ENCODE data around the gene BCAT1.
"Not testable (repeated sequence)": the region's sequence is repeated elsewhere in the genome, so short reads cannot be mapped to it uniquely, and the experiment has no call there.

Gene BCAT1

DNA sequence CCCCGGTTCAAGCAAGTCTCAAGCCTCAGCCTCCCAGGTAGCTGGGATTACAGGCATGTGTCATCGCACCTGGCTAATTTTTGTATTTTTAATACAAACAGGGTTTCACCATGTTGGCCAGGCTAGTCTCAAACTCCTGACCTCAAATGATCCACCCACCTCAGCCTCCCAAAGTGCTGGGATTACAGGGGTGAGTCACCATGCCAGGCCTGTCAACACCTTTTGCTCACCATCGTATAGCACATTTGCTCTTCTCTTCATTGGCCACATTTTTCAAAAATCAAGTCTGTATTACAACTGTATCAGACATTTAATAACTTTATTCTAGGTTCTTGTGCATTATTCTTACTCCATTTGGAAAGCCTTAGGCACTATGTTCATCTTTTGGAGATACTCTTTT is 50.3 kb downstream of the BCAT1 start:
- no peak for DNase-seq (ENCODE audit: low read depth)

DNA sequence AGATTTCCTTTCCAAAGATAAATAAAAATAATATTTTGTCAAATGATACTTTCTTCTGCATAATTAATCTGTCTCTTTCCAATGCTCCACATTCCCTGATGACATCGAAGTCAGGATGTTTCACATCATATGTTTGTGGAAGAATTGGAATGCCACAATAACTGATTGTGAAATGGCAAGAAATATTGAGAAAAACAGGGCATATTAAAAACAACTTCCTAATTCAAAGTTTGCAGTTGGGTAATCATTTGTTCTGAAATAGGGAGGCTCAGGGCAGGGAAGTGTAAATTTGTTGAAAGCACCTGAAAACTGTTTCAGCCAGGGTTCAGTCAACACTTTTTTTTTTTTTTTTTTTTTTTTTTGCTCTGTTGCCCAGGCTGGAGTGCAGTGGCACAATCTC is 50.7 kb downstream of the BCAT1 start:
- no peak for DNase-seq (ENCODE audit: low read depth)

DNA sequence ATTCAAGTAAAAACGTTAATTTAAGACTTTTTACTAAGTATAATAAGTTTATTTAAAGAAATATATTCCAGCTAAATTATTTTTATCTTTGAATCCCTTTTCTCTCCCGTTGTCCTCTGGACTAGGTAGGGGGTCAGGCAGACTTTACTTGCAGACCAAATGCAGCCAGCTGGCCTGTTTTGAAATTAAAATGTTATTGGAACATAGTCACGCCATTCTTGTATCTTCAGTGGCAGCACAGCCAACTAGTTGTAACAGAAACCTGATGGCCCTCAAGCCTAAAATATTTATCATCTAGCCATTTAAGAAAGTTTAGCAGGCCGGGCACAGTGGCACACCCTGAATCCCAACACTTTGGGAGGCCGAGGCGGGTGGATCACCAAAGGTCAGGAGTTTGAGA is 52.7 kb downstream of the BCAT1 start:
- no peak for DNase-seq (ENCODE audit: low read depth)

DNA sequence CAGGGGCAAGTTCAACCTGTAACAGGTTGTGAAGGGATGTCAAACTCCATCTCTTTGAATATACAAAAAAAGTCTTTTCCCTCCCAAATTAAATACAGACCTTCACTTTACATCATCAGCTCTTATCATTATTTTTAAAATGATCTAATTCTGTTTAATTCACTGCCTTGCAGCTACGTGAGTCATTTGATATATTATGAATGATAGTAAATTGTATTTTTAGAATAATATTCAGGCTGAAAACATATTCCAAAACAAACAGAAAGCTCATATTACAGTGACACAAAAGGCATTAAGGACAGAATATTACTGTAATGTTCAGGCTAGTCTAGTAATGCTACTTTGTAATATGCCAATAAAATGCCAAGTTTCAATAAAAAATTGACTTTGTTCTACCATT is 53.3 kb downstream of the BCAT1 start:
- DNase-seq (ENCODE audit: low read depth), result no peak

DNA sequence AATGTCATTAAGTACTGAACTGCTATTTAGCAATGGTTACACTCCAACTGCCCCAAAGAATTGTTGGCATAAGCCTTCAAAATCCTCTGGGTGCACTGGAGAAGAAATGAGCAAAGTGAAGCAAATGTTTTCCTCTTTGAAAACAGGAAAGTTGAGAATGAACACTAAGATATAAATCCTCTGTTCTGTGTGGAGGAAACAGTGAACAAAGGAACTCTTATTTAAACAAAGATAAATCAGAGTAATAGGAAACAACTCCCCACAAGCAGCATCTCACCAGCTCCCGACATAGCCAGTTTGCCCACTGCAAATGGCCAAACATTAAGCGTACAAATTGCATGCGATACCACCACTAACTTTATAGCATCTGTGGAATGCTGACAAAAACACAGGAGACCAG is 54.0 kb downstream of the BCAT1 start:
- no peak for DNase-seq (ENCODE audit: low read depth)

DNA sequence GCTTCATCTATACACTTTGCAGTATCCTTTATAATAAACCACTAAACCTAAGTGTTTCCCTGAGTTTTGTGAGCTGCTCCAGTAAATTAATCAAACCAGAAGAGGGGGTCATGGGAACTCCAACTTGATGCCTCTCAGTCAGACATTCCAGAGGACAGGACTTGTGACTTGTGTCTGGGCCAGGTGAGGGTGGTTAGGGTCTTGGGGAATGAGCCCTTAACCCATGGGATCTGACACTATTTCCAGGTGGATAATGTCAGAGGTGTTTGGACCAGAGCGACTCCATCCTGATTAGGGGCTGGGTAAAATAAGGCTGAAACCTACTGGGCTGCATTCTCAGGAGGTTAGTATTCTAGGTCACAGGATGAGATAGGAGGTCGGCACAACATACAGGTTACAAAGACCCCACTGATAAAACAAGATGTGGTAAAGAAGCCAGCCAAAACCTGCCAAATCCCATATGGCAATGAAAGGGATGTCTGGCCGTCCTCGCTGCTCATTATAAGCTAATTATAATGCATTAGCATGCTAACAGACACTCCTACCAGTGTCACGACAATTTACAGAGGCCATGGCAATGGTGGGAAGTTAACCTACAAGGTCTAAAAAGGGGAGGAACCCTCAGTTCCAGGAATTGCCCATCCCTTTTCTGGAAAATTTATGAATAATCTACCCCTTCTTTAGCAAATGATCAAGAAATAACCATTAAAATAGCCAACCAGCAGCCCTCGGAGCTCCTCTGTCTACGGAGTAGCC is 58.7 kb downstream of the BCAT1 start:
- DNase-seq (ENCODE audit: low read depth), result no peak

DNA sequence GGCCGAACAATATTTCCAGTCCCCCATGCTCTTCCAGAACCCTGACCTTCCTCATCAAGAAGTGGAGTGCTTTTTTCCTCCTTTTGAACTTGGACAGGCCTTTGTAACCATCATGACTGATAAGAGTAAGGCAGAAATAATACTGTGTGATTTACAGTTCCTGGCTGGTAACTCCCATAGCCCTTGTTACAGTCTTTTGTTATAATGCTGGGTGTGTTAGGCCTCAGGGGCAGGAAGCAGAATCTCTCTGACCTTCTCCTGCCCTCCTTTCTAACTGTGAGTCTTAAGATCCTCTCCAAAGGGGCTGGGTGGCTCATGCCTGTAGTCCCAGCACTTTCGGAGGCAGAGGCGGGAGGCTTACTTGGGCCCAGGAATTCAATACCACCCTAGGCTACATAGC is 59.5 kb downstream of the BCAT1 start:
- no peak for DNase-seq (ENCODE audit: low read depth)

DNA sequence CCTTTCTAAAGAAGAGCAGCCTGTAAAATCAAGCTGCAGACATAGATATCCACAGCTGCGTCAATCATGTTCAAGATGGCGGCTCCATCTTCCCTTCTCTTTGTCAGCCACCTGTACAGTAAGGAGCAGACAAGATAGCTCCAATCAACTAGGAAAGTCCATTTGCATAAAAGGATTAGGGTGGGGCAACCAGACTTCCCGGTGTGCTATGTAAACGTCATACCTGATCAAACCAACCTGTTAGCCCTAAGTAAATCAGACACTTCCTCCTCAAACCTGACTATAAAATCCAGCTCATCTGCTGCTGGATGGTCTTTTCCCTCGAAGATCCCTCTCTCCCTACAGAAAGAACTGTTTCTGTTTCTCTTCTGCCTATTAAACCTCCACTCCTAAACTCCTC is 60.1 kb downstream of the BCAT1 start:
- no peak for DNase-seq (ENCODE audit: low read depth)

DNA sequence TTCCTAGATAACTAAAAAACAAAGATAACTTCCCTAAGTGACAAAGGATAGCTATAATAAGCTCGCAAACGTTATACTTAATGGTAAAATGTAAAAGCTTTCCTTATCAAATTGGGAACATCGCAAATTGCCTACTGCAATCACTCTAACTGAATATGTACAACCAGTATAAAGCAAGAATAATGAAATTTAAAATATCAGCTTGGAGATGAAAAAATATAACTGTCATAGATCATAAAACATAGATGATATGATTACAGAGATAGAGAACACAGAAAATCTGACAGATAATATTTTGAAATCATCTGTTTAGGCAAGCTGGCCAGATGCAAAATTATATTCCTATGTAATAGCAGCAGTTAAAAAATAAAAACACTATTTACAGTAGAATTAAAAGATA is 64.0 kb downstream of the BCAT1 start:
- DNase-seq (ENCODE audit: low read depth), result no peak

DNA sequence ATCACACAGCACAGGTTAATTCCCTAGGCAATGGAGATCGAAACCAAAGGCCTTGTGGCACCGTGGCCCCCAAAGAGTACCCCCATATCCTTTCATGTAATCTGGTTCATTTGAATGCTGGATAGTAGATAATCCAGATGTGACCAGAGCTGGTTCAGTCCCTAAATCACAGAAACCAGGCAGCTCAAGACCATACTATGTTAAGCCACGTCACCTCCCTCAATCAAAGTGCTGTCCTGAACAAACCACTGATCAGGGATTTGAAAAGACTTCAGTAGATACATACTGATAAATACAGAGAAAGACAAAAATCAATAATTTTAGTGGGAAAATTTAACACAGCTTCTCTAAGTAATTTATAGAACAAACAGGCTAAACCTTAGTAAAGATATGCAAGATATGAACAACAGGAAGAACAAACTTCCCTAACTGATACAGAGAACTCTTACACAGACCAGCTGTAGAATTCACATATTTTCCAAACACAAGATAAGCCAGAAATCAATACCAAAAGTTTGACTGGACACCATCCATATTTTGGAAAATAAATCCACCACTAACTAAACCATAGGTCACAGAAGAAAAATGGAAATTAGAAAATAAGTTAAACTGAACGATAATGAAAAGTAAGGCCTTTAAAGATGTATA is 67.1 kb downstream of the BCAT1 start:
- no peak for DNase-seq (ENCODE audit: low read depth)

DNA sequence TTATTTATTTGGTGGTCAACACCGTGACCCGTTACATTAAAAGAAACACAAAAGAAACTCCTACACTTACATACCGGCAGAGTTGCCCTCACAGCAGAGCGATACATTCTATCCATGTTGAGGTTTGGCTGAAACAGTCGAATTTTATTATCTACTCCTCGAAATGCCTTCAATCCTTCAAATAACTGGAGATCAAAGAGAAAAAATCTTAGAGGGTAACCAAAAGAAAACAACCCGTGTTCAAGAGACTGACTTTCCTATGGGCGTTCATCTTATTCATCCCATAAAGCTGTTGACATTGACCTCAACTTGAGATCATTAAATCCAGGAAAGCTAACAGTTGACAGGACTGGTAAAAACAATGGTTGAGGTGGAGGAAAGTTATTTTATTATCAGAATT is 67.7 kb downstream of the BCAT1 start:
- no peak for DNase-seq (ENCODE audit: low read depth)

DNA sequence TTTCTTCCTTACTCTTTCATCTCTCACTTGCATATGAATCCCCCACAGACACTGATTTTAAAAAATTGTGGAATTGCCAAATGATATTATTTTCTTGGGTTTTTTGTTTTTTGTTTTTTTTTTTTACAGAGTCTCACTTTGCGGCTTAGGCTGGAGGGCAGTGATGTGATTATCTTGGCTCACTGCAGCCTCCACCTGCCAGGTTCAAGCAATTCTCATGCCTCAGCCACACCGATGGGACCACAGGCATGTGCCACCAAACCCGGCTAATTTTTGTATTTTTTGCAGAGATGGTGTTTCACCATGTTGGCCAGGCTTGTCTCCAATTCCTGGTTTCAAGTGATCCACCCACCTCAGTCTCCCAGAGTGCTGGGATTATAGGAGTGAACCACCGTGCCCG is 68.2 kb downstream of the BCAT1 start:
- no peak for DNase-seq (ENCODE audit: low read depth)

DNA sequence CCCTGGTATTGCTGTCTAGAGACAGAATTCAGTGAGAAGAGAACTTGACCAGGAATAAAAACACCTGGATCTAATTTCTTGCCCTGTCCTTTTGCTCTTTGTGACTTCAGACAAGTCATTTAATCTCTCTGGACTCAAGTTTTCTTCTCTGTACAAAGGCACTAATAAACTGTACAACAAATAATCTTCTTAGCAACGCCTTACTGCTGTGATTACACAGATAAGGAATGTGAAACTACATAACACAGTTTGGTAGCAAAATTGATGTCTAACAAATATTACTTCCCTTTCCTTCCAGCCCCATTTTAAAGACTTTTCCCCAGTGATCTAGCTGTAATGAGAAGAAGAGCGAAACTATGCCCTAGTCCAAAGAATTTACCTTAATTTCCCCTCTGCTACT is 69.3 kb downstream of the BCAT1 start:
- DNase-seq (ENCODE audit: low read depth), result no peak

DNA sequence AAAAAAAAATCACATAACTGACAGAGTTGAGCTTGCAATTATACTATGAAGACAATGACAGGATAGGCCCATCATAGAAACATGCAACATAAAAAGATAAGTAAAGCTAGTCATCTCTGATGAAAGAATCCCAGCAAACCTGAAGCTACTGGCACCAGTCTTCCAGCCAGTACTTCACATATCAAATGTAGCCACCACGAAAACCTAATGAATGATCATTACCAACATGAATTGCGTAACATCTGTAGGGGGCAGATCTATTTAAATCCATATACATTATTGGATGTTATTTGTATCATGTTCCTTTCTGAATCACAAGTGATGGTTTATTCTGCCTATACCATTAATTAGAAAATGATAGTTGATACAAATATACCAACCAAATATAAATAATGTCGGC is 73.9 kb downstream of the BCAT1 start:
- DNase-seq (ENCODE audit: low read depth), result no peak

DNA sequence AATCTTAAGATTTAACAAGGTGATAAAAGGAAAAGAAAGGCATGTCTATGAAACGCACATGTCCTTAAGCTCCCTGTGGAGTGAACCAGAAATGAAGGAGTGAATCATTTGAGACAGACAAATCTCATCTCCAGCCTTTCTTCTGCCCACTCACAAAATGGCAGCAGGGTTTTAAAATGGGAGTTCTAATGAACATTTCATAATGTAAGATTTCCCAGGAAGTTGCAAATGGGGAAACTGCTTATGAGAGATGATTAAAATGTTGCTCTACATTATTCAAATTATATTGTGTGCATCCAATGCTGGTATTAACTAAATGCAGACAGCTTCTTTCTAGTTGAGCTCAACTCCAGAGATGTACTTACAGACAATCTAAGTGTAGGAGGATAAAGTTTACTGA is 76.7 kb downstream of the BCAT1 start:
- no peak for DNase-seq (ENCODE audit: low read depth)

DNA sequence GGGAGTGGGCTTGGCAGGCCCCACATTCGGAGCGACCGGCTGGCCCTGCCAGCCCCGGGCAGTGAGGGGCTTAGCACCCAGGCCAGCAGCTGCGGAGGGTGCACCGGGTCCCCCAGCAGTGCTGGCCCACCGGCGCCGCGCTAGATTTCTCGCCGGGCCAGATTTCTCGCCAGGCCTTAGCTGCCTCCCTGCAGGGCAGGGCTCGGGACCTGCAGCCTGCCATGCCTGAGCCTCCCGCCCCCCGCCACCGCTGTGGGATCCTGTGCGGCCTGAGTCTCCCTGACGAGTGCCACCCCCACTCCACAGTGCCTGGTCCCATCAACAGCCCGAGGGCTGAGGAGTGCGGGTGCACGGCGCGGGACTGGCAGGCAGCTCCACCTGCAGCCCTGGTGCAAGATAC is 82.8 kb downstream of the BCAT1 start:
- not testable (repeated sequence) for DNase-seq (ENCODE audit: low read depth)

DNA sequence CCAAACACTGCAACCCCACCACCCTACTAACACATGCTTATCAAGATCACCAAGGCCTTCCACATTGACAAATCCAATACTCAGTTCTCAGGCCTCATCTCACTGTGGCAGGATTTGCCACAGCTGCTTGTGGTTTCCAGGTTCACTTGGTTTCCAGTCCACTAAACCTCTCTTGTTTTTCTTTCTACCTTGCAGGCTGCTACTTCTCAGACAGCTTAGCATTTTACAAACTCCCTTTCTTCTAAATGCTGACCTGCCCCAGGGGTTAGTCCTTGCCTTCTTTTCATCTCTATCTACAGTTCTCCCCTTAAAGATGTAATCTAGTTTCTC is 84.1 kb downstream of the BCAT1 start:
- DNase-seq (ENCODE audit: low read depth), result no peak

DNA sequence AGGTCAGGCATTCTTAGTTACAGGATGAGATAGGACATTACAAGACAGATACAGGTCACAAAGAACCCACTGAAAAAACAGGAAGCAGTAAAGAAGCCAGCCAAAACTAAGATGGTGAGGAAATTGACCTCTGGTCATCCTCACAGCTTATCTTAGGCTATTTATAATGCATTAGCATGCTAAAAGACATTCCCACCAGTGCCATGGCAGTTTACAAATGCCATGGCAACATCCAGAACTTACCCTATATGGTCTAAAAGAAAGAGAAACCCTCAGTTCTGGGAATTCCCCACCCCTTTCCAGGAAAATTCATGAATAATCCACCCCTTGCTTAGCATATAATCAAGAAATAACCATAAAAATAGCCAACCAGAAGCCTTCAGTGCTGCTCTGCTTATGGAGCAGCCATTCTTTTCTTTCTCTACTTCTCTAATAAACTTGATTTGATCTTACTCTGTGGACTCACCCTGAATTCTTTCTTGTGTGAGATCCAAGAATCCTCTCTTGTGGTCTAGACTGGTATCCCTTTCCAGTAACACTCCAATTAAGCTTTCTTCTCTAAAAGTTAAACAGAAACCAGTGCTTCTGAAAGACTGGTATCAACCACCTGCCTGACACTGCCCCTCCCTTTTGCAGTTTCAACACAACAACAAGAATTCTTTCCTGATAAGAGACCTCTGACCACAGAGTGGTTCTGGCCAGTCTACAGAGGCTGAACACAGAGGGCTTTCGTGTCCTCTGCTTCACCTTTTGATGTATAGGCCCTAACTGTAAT is 86.9 kb downstream of the BCAT1 start:
- no peak for DNase-seq (ENCODE audit: low read depth)

DNA sequence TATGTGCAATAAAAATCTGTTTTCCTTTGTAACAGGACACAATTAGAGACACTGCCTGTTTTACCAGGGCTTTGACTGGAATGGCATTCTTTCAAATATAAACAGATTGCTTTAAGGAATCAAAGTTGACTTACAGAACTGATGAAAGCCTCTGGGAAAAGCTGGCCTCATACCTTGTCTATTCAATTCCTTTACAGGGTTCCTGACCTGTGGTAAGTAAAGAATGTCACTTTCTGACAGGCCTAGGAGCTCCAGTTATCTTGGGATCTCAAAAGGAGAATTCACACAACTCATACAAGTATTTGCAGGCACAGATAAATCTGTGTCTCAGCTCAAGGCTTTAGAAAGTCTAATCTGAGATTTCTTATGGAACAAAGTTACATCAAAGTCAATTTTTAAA is 88.4 kb downstream of the BCAT1 start:
- no peak for DNase-seq (ENCODE audit: low read depth)

DNA sequence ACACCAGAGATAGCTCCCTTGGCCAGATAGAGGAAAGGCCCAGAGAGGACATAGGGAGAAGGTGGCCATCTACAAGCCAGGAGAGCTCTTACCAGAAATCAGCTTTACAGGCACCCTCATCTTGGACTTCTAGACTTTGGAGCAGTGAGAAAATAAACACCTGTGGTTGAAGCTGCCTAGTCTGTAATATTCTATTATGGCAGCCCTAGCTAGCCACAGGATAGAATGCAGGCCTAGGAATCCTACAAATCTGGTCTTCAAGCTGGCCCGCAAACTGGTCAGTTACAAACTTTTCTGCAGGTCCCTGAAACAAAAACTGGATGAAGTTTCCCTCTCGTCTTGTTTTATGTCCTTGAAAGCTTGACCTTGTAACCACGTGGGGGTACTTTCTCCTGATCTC is 92.4 kb downstream of the BCAT1 start:
- no peak for DNase-seq (ENCODE audit: low read depth)

DNA sequence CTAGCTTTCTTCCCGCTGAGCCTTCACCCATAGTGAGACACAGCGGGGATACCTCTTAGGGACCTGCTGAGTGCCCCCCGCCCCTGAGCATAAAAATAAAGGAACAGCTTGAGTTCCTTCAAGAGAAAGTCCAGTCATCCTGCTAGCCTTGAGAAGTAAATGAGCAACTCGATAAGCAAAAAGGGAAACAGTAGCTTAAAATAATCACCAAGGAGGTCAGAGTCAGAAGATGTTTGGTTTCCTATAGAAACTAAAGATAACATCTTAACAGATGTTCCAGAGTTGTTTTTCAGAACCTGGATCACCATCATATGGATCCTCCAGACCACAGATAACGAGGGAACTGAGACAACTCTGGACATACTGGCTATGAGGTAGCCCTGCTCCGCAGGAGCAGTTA is 94.0 kb downstream of the BCAT1 start:
- no peak for DNase-seq (ENCODE audit: low read depth)

DNA sequence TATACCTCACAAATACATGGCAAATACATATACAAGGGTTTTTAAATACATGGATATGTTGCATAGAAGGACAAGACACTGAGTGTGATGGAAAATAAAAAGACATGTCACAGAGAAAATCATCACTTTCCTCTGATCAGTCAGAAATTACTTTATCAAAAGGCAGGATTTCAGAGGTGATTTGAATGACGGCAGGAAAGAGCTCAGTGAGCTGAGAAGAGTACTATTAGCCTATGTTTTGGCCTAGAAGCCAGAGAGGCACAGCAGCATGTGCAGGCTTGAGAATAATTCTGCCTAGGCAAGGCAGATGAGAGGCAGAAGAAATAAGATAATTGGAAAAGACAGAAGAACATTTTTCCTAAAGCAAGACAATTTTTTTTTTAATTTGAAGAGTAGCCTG is 94.9 kb downstream of the BCAT1 start:
- DNase-seq (ENCODE audit: low read depth), result no peak

DNA sequence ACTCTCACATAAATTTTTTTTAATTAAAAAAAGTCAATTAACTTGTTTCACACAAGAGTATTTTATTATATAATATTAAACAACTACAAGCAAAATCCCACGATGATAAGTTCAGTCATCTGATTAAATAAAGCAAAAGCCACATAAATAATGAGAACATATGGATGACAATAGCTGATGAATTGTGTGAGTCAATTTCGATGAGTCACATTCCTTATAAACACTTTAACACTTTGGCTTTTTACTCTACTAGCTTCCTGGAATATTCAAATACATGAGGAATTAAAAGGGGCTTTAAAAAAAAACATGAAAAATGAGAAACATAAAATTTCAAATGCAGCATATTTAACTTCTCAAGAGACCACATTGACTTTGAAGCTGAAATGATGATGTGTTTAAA is 95.3 kb downstream of the BCAT1 start:
- DNase-seq (ENCODE audit: low read depth), result no peak

DNA sequence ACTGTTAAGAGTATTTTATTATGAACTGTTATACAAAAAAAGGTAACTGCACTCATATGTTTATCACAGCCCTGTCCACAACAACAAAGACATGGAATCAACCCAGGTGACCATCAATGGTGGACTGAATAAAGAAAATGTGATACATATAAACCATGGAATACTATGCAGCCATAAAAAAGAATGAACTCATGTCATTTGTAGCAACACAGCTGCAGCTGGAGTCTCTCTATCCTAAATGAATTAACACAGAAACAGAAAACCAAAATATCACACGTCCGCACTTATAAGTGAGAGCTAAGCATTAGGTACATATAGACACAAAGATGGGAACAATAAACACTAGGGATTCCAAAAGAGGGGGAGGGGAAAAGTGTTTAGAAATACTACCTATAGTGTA is 95.8 kb downstream of the BCAT1 start:
- DNase-seq (ENCODE audit: low read depth), result no peak
